HepG2 (cell line): Measurements from ENCODE around the gene APBB2. TPM values are rescaled to one million over a fixed set of nuclear protein-coding genes. Genes with fewer than 3 reads are reported as not detected.

Experiments used
- E2F2 ChIP-seq: sonication (generic); formaldehyde crosslinking; IDR thresholded peaks from 2 replicates; pipeline ENCODE4 v1.4.0; 2020; ENCODE audit warnings: missing genetic modification reagents, borderline replicate concordance
- KLF16 ChIP-seq, 2 experiments: sonication (generic) in 1 of 2; formaldehyde crosslinking in 1 of 2; IDR thresholded peaks; 2 replicates each; pipeline versions ENCODE4 v1.6.1 to v1.8.0; 2016 to 2023; ENCODE audit warnings: missing genetic modification reagents in 2 of 2, missing compliant biosample characterization in 1 of 2
- LCORL ChIP-seq, 2 experiments: fragments of 450-650 bp in 1 of 2; sonication (generic) in 1 of 2; formaldehyde crosslinking in 1 of 2; IDR thresholded peaks; 2 replicates each; pipeline versions ENCODE4 v1.5.0 to v1.6.1; 2017 to 2020; ENCODE audit warnings: antibody characterized with exemption in 1 of 2, missing genetic modification reagents in 1 of 2
- NR2F1 ChIP-seq, 2 experiments: fragments of 450-650 bp in 1 of 2; formaldehyde crosslinking in 1 of 2; IDR thresholded peaks; 2 replicates each; pipeline versions ENCODE4 v1.5.0 to v1.6.1; 2016 to 2020; ENCODE audit warnings: mild to moderate bottlenecking in 1 of 2, missing compliant biosample characterization in 1 of 2, missing genetic modification reagents in 1 of 2, moderate library complexity in 1 of 2
- TGIF2 ChIP-seq: IDR thresholded peaks from 2 replicates; pipeline ENCODE4 v1.6.1; 2016; ENCODE audit warnings: control low read depth, missing compliant biosample characterization
- ZFAT ChIP-seq: sonication (generic); formaldehyde crosslinking; conservative IDR thresholded peaks from 2 replicates; pipeline ENCODE4 v1.8.1; 2023; ENCODE audit warnings: missing genetic modification reagents, inconsistent platforms
- ZNF687 ChIP-seq: sonication (generic); formaldehyde crosslinking; IDR thresholded peaks from 2 replicates; pipeline ENCODE4 v1.5.1; 2020; ENCODE audit warnings: mild to moderate bottlenecking, missing genetic modification reagents, moderate library complexity
- ZNF770 ChIP-seq: sonication (generic); formaldehyde crosslinking; IDR thresholded peaks from 2 replicates; pipeline ENCODE4 v1.5.0; 2020; ENCODE audit warnings: mild to moderate bottlenecking, missing genetic modification reagents
- polyA plus RNA-seq, 8 experiments: library from polyadenylated mRNA; depleted of rRNA in 3 of 8; stranded (reverse) in 7 of 8; unstranded in 1 of 8; fragments of >200 nt; fragmentation: Illumina TruSeq in 4 of 8; extraction: Trizol in 4 of 8; gene quantifications; 2 replicates each; pipeline versions ENCODE4 v1.2.1 to v1.2.3, GENCODE V29; 2011 to 2016; ENCODE audit warnings: low read depth in 4 of 8, missing spikeins in 1 of 8, mixed read lengths in 1 of 8; ENCODE audit not compliant: insufficient read depth in 1 of 8
- total RNA-seq, 5 experiments: library from RNA; depleted of rRNA; stranded (reverse); fragments of >200 nt; fragmentation: Illumina TruSeq; extraction: Trizol; gene quantifications; 2 replicates each; pipeline ENCODE4 v1.2.3, GENCODE V29; 2016; ENCODE audit warnings: low read depth in 1 of 5
- TF ChIP-seq, protein P1 (sequence below): sonication (generic); formaldehyde crosslinking; IDR thresholded peaks from 2 replicates; pipeline ENCODE4 v1.4.0; 2020; ENCODE audit warnings: missing genetic modification reagents
- TF ChIP-seq, protein P2 (sequence below): sonication (generic); formaldehyde crosslinking; IDR thresholded peaks from 2 replicates; pipeline ENCODE4 v1.4.0; 2020; ENCODE audit warnings: missing genetic modification reagents, borderline replicate concordance
- TF ChIP-seq, protein P3 (sequence below): IDR thresholded peaks from 2 replicates; pipeline ENCODE4 v1.6.1; 2016; ENCODE audit warnings: low read depth, control low read depth

The APBB2 gene
- total and polyA plus RNA-seq, 2 of the 13 experiments (the other 11 are each of a cell fraction or from before 2014, with no cell fraction given), result 11.7 to 17.0 TPM

DNA sequence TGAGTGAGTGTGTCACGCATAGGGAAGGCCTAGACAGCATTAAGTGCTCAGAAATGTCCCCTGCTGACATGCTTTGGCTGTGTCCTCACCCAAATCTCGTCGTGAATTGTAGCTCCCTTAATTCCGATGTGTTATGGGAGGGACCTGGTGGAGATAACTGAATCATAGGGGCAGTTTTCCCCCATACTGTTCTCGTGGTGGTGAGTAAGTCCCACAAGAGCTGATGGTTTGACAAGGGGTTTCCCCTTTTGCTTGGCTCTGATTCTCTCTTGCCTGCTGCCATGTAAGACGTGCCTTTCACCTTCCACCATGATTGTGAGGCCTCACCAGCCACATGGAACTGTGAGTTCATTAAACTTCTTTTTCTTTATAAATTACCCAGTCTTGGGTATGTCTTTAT lies 386.6 kb downstream of the APBB2 start (continued):
- TF ChIP-seq, protein P1, sequence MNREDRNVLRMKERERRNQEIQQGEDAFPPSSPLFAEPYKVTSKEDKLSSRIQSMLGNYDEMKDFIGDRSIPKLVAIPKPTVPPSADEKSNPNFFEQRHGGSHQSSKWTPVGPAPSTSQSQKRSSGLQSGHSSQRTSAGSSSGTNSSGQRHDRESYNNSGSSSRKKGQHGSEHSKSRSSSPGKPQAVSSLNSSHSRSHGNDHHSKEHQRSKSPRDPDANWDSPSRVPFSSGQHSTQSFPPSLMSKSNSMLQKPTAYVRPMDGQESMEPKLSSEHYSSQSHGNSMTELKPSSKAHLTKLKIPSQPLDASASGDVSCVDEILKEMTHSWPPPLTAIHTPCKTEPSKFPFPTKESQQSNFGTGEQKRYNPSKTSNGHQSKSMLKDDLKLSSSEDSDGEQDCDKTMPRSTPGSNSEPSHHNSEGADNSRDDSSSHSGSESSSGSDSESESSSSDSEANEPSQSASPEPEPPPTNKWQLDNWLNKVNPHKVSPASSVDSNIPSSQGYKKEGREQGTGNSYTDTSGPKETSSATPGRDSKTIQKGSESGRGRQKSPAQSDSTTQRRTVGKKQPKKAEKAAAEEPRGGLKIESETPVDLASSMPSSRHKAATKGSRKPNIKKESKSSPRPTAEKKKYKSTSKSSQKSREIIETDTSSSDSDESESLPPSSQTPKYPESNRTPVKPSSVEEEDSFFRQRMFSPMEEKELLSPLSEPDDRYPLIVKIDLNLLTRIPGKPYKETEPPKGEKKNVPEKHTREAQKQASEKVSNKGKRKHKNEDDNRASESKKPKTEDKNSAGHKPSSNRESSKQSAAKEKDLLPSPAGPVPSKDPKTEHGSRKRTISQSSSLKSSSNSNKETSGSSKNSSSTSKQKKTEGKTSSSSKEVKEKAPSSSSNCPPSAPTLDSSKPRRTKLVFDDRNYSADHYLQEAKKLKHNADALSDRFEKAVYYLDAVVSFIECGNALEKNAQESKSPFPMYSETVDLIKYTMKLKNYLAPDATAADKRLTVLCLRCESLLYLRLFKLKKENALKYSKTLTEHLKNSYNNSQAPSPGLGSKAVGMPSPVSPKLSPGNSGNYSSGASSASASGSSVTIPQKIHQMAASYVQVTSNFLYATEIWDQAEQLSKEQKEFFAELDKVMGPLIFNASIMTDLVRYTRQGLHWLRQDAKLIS (CRISPR knock-in tag), result no peak
- TF ChIP-seq ZNF770 (CRISPR knock-in tag) (no peak), E2F2 (no peak), TGIF2 (CRISPR knock-in tag) (no peak), ZFAT (CRISPR knock-in tag) (no peak), KLF16 (CRISPR knock-in tag; IDR thresholded peaks at IDR 0.05) (no peak), ZNF687 (CRISPR knock-in tag) (no peak), NR2F1 (CRISPR knock-in tag; IDR thresholded peaks at IDR 0.05) (no peak), LCORL (IDR thresholded peaks at IDR 0.05) (no peak), LCORL (CRISPR knock-in tag; IDR thresholded peaks at IDR 0.05) (no peak)
- TF ChIP-seq, protein P2, sequence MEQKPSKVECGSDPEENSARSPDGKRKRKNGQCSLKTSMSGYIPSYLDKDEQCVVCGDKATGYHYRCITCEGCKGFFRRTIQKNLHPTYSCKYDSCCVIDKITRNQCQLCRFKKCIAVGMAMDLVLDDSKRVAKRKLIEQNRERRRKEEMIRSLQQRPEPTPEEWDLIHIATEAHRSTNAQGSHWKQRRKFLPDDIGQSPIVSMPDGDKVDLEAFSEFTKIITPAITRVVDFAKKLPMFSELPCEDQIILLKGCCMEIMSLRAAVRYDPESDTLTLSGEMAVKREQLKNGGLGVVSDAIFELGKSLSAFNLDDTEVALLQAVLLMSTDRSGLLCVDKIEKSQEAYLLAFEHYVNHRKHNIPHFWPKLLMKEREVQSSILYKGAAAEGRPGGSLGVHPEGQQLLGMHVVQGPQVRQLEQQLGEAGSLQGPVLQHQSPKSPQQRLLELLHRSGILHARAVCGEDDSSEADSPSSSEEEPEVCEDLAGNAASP (CRISPR knock-in tag), result no peak
- TF ChIP-seq, protein P3, sequence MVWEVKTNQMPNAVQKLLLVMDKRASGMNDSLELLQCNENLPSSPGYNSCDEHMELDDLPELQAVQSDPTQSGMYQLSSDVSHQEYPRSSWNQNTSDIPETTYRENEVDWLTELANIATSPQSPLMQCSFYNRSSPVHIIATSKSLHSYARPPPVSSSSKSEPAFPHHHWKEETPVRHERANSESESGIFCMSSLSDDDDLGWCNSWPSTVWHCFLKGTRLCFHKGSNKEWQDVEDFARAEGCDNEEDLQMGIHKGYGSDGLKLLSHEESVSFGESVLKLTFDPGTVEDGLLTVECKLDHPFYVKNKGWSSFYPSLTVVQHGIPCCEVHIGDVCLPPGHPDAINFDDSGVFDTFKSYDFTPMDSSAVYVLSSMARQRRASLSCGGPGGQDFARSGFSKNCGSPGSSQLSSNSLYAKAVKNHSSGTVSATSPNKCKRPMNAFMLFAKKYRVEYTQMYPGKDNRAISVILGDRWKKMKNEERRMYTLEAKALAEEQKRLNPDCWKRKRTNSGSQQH (CRISPR knock-in tag), result no peak
